SK-N-MC (cell line): Measurements from ENCODE around the gene TMEM260.
"Not testable (repeated sequence)": the region's sequence is repeated elsewhere in the genome, so short reads cannot be mapped to it uniquely, and the experiment has no call there.

Source experiments
- DNase-seq: peaks from one replicate; pipeline ENCODE4 v3.0.0-alpha.2; 2011; ENCODE audit warnings: low read depth, low spot score
- H3K27ac ChIP-seq: fragments of 200-600 bp; sonication (generic); 2 replicates; pipeline ENCODE4 v1.5.1; 2016; ENCODE audit warnings: mixed run types
- H3K36me3 ChIP-seq: fragments of 200-600 bp; sonication (generic); 2 replicates; pipeline ENCODE4 v1.6.1; 2017; ENCODE audit warnings: antibody characterized with exemption, low read length, mixed read lengths; ENCODE audit not compliant: insufficient read depth
- H3K4me3 ChIP-seq: fragments of 200-600 bp; sonication (generic); 2 replicates; pipeline ENCODE4 v1.5.1; 2016
- H3K9ac ChIP-seq: fragments of 200-600 bp; sonication (generic); 2 replicates; pipeline ENCODE4 v1.8.0; 2017; ENCODE audit warnings: mixed run types, mixed read lengths; ENCODE audit not compliant: insufficient read length
- H3K9me3 ChIP-seq: fragments of 200-600 bp; sonication (generic); 2 replicates; pipeline ENCODE4 v1.6.1; 2017; ENCODE audit warnings: low read depth, mild to moderate bottlenecking, antibody characterized with exemption, low read length, moderate library complexity, mixed read lengths
- EZH2 ChIP-seq: fragments of 200-600 bp; sonication (generic); IDR thresholded peaks from one replicate; pipeline ENCODE4 v1.6.1; 2017; ENCODE audit warnings: antibody characterized with exemption
- FOXP2 ChIP-seq: optimal IDR thresholded peaks from 2 replicates; pipeline ENCODE3; 2011; ENCODE audit warnings: mild to moderate bottlenecking, moderate library complexity; ENCODE audit not compliant: insufficient read depth; ENCODE audit errors: extremely low read length, control extremely low read depth
- POLR2AphosphoS5 ChIP-seq: IDR thresholded peaks from 2 replicates; pipeline ENCODE4 v1.6.1; 2012; ENCODE audit warnings: mild to moderate bottlenecking, low read depth, low read length, borderline replicate concordance

TMEM260 gene

DNA sequence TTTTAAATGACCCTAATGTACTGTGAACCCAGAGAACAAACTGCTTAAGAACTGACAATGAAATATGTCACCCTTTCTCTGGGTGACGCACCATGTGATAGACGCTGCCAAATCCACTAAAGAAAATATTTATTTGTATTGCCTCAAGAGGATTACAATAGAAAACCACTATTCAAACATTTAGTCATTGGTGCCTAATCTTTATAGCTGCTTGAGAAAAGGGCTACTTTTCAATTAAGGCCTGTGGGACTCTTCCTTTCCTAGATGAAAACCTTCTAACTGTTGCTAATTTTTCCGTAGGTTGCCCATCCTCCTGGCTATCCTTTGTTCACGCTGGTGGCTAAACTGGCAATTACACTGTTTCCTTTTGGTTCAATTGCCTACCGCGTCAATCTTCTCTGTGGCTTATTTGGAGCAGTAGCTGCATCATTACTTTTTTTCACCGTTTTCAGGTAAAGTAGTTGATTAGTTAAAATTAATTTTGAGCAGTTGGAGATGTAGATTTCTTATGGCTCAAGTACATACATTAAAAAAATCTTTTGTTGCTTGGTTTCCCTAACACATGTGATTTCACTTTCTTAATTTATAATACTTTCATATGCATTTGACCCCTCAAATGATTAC, 6.0 kb downstream of the TMEM260 start:
- no peaks in the 10 kb centered on the region for H3K9me3 ChIP-seq
- no peak for TF ChIP-seq POLR2AphosphoS5
- no peak for TF ChIP-seq FOXP2
- TF ChIP-seq EZH2 = no peak
- DNase-seq = no peak
- peaks cover 18% of the 10 kb centered on the region for H3K36me3 ChIP-seq
- no peak overlapping the region for H3K9ac ChIP-seq
- no peak overlapping the region for H3K27ac ChIP-seq
- H3K4me3 ChIP-seq = no peak overlapping the region

DNA sequence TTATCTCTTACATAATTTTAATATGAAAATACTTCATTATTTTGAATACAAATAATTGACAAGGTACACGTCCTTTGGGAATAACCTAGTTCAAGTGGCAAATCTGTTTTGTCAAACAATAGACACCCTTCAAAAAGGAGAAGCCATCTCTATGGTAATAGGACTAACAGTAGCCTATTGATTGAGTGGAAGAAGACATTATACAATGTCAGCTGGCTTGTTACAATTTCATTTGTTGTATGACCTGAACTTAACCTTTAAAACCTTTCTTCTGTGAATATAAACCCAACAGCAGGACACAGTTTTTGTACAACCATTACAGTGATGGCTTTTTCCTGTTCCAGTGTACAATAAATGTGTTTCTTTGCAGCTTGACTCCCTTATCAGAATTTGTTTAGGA, 8.1 kb downstream of the TMEM260 start:
- H3K9me3 ChIP-seq = no peaks in the 10 kb centered on the region
- no peak overlapping the region for H3K27ac ChIP-seq
- TF ChIP-seq EZH2 (no peak), POLR2AphosphoS5 (no peak), FOXP2 (no peak)
- DNase-seq = no peak
- no peak overlapping the region for H3K4me3 ChIP-seq
- no peak overlapping the region for H3K9ac ChIP-seq
- peaks cover 22% of the 10 kb centered on the region for H3K36me3 ChIP-seq

DNA sequence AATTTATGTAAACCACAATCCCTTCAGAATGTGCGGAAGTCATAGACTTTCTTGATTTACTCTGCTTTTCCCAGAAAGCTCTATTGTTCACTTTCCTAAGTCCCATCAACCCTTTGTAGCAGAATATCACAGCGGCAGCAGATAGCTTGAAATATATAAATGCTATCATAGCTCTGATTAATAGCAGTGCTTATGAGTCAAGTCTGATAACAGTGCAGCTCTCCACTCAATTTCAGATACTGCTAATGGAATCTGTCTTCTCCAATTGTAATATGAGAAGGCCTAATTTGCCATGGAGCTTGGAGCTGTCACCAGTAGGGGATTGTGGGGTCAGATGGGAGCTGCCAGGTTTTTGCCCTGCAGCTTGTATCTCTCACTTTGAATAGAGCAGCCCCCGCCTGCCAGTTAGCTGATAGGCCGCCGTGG, 10.9 kb downstream of the TMEM260 start:
- Histone ChIP-seq H3K9ac (no peak overlapping the region), H3K36me3 (peaks cover 37% of the 10 kb centered on the region), H3K9me3 (no peaks in the 10 kb centered on the region), H3K4me3 (peak overlapping the region; percentile 21; the same call in 1 of the 2 replicates), H3K27ac (0 out of 2 replicates have a peak overlapping the region, but pooled peaks have one; percentile 10)
- TF ChIP-seq POLR2AphosphoS5 (no peak), FOXP2 (no peak), EZH2 (no peak)
- DNase-seq = peak; percentile 34

DNA sequence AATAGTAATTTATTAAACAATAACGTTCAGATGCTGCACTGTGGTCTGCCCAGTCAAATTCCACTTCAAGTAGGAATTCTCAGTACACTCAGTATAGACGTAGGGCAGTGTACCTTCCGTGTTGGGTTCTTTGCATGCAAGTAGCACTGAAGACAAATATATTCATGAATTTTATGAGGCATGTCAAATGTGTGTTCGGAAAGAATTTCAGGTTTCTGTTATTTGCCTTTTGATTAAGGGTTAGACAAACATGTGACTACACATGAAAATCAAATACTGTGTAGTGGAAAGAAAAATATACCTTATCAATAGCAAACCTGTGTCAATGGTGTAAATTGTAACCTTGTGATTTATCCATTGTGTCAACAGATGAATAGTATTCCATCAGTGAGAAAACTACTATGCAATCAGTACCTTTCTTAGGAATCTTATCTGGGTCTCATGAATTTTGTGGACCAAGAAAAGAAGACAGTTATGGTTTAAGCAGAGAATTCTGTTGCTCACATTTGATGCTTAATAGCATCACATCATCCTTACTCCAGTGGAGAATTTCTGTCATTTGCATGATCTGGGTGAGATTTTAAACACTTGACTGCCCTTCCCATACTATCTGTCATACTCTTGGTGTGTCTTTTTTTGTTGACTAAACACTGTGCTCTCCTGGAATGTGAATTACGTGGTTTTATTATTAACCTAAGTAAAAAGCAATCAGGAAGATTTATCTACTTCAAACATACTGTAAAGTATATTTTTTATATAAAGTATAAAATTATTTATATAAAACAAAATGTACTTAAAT, 13.3 kb downstream of the TMEM260 start:
- H3K36me3 ChIP-seq = peaks cover 23% of the 10 kb centered on the region
- H3K4me3 ChIP-seq = no peak overlapping the region
- H3K9ac ChIP-seq = no peak overlapping the region
- TF ChIP-seq EZH2 = no peak
- TF ChIP-seq FOXP2 = no peak
- H3K27ac ChIP-seq = no peak overlapping the region
- H3K9me3 ChIP-seq = no peaks in the 10 kb centered on the region
- no peak for DNase-seq

DNA sequence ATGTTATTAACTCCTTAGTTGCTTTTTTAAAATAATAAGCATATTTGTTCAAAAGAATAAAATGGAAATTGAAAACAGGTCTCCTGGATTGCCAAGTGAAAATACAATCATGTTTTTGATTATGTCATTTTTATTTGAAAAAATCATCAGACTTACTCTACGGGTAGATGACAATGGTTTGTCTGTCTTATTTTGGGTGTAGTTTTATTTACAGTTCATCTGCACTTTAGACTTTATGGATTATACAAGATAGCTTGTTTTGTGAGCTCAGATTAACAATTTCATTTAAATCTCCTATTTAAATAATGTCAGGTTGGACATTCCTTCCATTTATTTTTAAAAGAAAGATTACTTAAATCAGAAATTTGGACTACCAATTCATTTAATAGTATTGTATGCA, 14.8 kb downstream of the TMEM260 start:
- Histone ChIP-seq H3K9me3 (no peaks in the 10 kb centered on the region), H3K4me3 (no peak overlapping the region), H3K9ac (no peak overlapping the region), H3K36me3 (peaks cover 22% of the 10 kb centered on the region), H3K27ac (no peak overlapping the region)
- DNase-seq = no peak
- TF ChIP-seq POLR2AphosphoS5 = no peak

DNA sequence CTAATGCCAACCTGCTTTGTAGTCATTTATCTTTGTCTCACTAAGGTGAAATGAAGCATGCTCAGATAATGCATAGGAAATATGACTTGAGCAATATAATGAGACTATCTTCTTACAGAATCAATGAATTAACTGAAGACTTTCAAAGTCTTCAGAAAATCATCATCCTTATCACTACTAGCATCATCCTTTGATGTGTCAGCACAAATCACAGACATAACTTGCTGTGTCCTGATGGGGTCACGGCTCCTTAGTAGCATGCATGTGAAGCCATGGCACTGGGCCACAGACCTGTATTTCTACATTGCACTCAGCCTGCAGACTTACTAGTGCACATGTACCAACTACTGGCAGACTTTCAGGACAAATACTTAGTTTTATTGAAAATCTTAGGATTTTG, 18.9 kb downstream of the TMEM260 start:
- TF ChIP-seq EZH2 (no peak), POLR2AphosphoS5 (no peak), FOXP2 (no peak)

DNA sequence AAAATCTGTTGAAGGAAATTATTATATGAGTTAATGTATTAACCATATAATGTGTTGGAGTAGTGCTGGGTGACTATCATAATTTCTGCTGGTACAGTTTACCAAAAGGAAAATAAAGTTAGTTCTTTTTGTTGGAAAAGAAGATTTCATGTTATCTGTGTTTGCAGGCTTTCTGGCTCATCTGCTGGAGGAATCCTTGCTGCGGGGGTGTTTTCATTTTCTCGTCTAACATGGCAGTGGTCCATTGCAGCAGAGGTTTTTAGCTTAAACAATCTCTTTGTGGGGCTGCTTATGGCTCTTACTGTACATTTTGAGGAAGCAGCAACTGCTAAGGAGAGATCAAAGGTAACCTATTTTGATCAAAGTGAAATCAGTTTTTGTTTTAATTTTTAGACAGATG, 24.1 kb downstream of the TMEM260 start:
- Histone ChIP-seq H3K36me3 (peaks cover 12% of the 10 kb centered on the region; the same call in 1 of the 2 replicates), H3K9me3 (no peaks in the 10 kb centered on the region), H3K4me3 (no peak overlapping the region), H3K27ac (no peak overlapping the region), H3K9ac (no peak overlapping the region)
- DNase-seq = no peak
- TF ChIP-seq EZH2 (no peak), POLR2AphosphoS5 (no peak), FOXP2 (no peak)

More for the DNA sequence above, 18.9 kb downstream of the TMEM260 start:
- Histone ChIP-seq H3K9ac (no peak overlapping the region), H3K9me3 (no peaks in the 10 kb centered on the region), H3K4me3 (no peak overlapping the region), H3K27ac (no peak overlapping the region), H3K36me3 (peaks cover 13% of the 10 kb centered on the region)
- DNase-seq = no peak

DNA sequence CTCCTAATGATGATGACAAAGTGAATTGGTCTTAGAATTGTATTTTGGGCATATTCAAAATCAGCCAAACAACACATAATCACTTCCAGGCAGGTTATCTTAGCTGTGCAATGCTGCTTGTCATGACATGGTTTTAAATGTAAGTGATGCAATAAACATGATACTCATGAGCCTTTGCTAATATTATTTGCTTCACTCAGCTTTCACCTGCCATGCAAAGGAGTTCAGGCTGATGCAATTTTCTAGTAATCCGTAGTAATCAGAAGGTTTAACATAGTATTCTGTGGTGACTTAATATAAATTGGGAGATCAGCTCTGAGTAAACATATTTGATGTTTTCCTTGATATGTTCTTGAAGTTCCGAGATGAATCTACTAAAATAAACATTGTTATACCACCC, 29.1 kb downstream of the TMEM260 start:
- Histone ChIP-seq H3K4me3 (no peak overlapping the region), H3K27ac (peak overlapping the region; percentile 79), H3K9me3 (no peaks in the 10 kb centered on the region), H3K9ac (no peak overlapping the region), H3K36me3 (peaks cover 36% of the 10 kb centered on the region)
- TF ChIP-seq EZH2 = no peak
- no peak for TF ChIP-seq FOXP2
- TF ChIP-seq POLR2AphosphoS5 = no peak
- no peak for DNase-seq

DNA sequence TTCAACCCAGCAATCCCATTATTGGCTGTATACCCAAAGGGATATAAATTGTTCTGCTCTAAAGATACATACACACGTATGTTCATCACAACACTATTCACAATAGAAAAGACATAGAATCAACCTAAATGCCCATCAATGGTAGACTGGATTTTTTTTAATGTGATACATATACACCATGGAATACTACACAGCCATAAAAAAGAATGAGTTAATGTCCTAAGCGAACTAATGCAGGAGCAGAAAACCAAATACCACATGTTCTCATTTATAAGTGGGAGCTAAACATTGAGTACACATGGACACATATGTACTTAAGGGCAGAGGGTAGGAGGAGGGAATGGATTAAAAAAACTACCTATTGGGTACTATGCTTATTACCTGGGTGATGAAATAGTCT, 32.1 kb downstream of the TMEM260 start:
- not testable (repeated sequence) for H3K9ac ChIP-seq, H3K27ac ChIP-seq, H3K9me3 ChIP-seq, H3K4me3 ChIP-seq, DNase-seq
- H3K36me3 ChIP-seq = peaks cover 31% of the 10 kb centered on the region
